Duodenal mucosa (tissue), 2 donors: ENCODE measurements around the gene NKX2-3.

Experiments used
- H3K27ac ChIP-seq: one replicate; pipeline ENCODE4 v1.7.0; 2013; ENCODE audit warnings: low read depth, low read length
- H3K27me3 ChIP-seq, 2 donors: one replicate each; pipeline ENCODE4 v1.7.0; 2013; ENCODE audit warnings: low read length in 2 of 2, control low read depth in 1 of 2; ENCODE audit not compliant: insufficient read depth in 2 of 2, control insufficient read depth in 1 of 2
- H3K36me3 ChIP-seq, 2 donors: one replicate each; pipeline ENCODE4 v1.7.0; 2013; ENCODE audit warnings: low read length in 2 of 2, control low read depth in 1 of 2; ENCODE audit not compliant: insufficient read depth in 2 of 2, control insufficient read depth in 1 of 2
- H3K4me1 ChIP-seq, 2 donors: one replicate each; pipeline ENCODE4 v1.7.0; 2013; ENCODE audit warnings: low read length in 2 of 2, control low read depth in 1 of 2; ENCODE audit not compliant: insufficient read depth in 2 of 2, control insufficient read depth in 1 of 2
- H3K4me3 ChIP-seq, 2 donors: one replicate each; pipeline ENCODE4 v1.7.0; 2013; ENCODE audit warnings: low read length in 2 of 2, low read depth in 1 of 2
- H3K9ac ChIP-seq, 2 donors: one replicate each; pipeline ENCODE4 v1.7.0; 2013; ENCODE audit warnings: low read length in 2 of 2, low read depth in 1 of 2
- H3K9me3 ChIP-seq, 2 donors: one replicate each; pipeline ENCODE4 v1.7.0; 2013; ENCODE audit warnings: low read length in 2 of 2, control low read depth in 1 of 2; ENCODE audit not compliant: control insufficient read depth in 1 of 2

Gene NKX2-3

GRCh38 chr10:99558708-99559107 is 26.0 kb downstream of the NKX2-3 start:
- Histone ChIP-seq H3K4me3 (no peak overlapping the region), H3K27ac (no peak overlapping the region), H3K4me1 (no peaks in the 10 kb centered on the region), H3K9me3 (no peaks in the 10 kb centered on the region), H3K9ac (no peak overlapping the region), H3K27me3 (peaks cover 6 to 14% of the 10 kb centered on the region in 2 donors), H3K36me3 (no peaks in the 10 kb centered on the region)

GRCh38 chr10:99560277-99561126 is 27.8 kb downstream of the NKX2-3 start:
- H3K27ac ChIP-seq, result no peak overlapping the region
- H3K4me3 ChIP-seq, result no peak overlapping the region
- H3K27me3 ChIP-seq, result peaks cover under 1 to 6% of the 10 kb centered on the region in 2 donors
- H3K9me3 ChIP-seq, result no peaks in the 10 kb centered on the region
- no peaks in the 10 kb centered on the region for H3K4me1 ChIP-seq
- H3K9ac ChIP-seq, result no peak overlapping the region
- H3K36me3 ChIP-seq, result no peaks in the 10 kb centered on the region

- H3K4me1 ChIP-seq, result no peaks in the 10 kb centered on the region
- no peaks in the 10 kb centered on the region for H3K9me3 ChIP-seq
- peaks cover 0 to 6% of the 10 kb centered on the region in 2 donors for H3K27me3 ChIP-seq
- no peaks in the 10 kb centered on the region for H3K36me3 ChIP-seq
- no peak overlapping the region for H3K4me3 ChIP-seq
- no peak overlapping the region for H3K27ac ChIP-seq
- H3K9ac ChIP-seq, result no peak overlapping the region
These were observed 29.9 kb downstream of the NKX2-3 start for GRCh38 chr10:99562631-99563030.

GRCh38 chr10:99564361-99564760 is 31.6 kb downstream of the NKX2-3 start:
- H3K36me3 ChIP-seq, result no peaks in the 10 kb centered on the region
- no peak overlapping the region for H3K4me3 ChIP-seq
- H3K9ac ChIP-seq, result no peak overlapping the region
- no peak overlapping the region for H3K27ac ChIP-seq
- no peaks in the 10 kb centered on the region for H3K4me1 ChIP-seq
- no peaks in the 10 kb centered on the region for H3K27me3 ChIP-seq
- no peaks in the 10 kb centered on the region for H3K9me3 ChIP-seq

GRCh38 chr10:99565166-99565565 is 32.4 kb downstream of the NKX2-3 start:
- Histone ChIP-seq H3K27ac (no peak overlapping the region), H3K27me3 (no peaks in the 10 kb centered on the region), H3K4me3 (no peak overlapping the region), H3K9ac (no peak overlapping the region), H3K4me1 (no peaks in the 10 kb centered on the region), H3K36me3 (no peaks in the 10 kb centered on the region), H3K9me3 (no peaks in the 10 kb centered on the region)

- Histone ChIP-seq H3K9ac (no peak overlapping the region), H3K36me3 (no peaks in the 10 kb centered on the region), H3K9me3 (no peaks in the 10 kb centered on the region), H3K4me1 (no peaks in the 10 kb centered on the region), H3K27me3 (no peaks in the 10 kb centered on the region), H3K27ac (no peak overlapping the region), H3K4me3 (no peak overlapping the region)
These were observed 36.7 kb downstream of the NKX2-3 start for GRCh38 chr10:99569253-99569939.

- H3K27me3 ChIP-seq, result no peaks in the 10 kb centered on the region
- no peak overlapping the region for H3K27ac ChIP-seq
- no peak overlapping the region for H3K9ac ChIP-seq
- no peaks in the 10 kb centered on the region for H3K4me1 ChIP-seq
- no peaks in the 10 kb centered on the region for H3K36me3 ChIP-seq
- H3K9me3 ChIP-seq, result no peaks in the 10 kb centered on the region
- no peak overlapping the region for H3K4me3 ChIP-seq
These were observed 37.2 kb downstream of the NKX2-3 start for GRCh38 chr10:99569961-99570360.

GRCh38 chr10:99571816-99572215 is 39.1 kb downstream of the NKX2-3 start:
- Histone ChIP-seq H3K27ac (no peak overlapping the region), H3K4me1 (no peaks in the 10 kb centered on the region), H3K36me3 (no peaks in the 10 kb centered on the region), H3K9me3 (no peaks in the 10 kb centered on the region), H3K27me3 (no peaks in the 10 kb centered on the region), H3K9ac (no peak overlapping the region), H3K4me3 (no peak overlapping the region)

GRCh38 chr10:99573790-99574189 is 41.0 kb downstream of the NKX2-3 start:
- no peaks in the 10 kb centered on the region for H3K36me3 ChIP-seq
- H3K27me3 ChIP-seq, result no peaks in the 10 kb centered on the region
- no peak overlapping the region for H3K4me3 ChIP-seq
- H3K9me3 ChIP-seq, result no peaks in the 10 kb centered on the region
- no peaks in the 10 kb centered on the region for H3K4me1 ChIP-seq
- H3K9ac ChIP-seq, result no peak overlapping the region
- no peak overlapping the region for H3K27ac ChIP-seq

- H3K9ac ChIP-seq, result no peak overlapping the region
- no peaks in the 10 kb centered on the region for H3K4me1 ChIP-seq
- no peaks in the 10 kb centered on the region for H3K36me3 ChIP-seq
- no peaks in the 10 kb centered on the region for H3K9me3 ChIP-seq
- H3K27ac ChIP-seq, result no peak overlapping the region
- H3K4me3 ChIP-seq, result no peak overlapping the region
- no peaks in the 10 kb centered on the region for H3K27me3 ChIP-seq
These were observed 47.2 kb downstream of the NKX2-3 start for GRCh38 chr10:99579971-99580370.
